Fibroblast of pulmonary artery (primary cell): Measurements from ENCODE around the gene TRIM65.
"Not testable (repeated sequence)": the region's sequence is repeated elsewhere in the genome, so short reads cannot be mapped to it uniquely, and the experiment has no call there.

Experiments
- DNase-seq: peaks from one replicate; pipeline ENCODE4 v3.0.0-alpha.2; 2010; ENCODE audit warnings: low read depth
- H3K4me3 ChIP-seq: replicated peaks from 2 replicates; pipeline ENCODE4 v1.5.1; 2011; ENCODE audit warnings: low read depth, mild to moderate bottlenecking, control low read depth, low read length, moderate library complexity
- TF ChIP-seq, protein P1 (sequence below): IDR thresholded peaks from 2 replicates; pipeline ENCODE4 v1.5.1; 2011; ENCODE audit warnings: mild to moderate bottlenecking, control low read depth, low read length, inconsistent platforms; ENCODE audit errors: missing control alignments

The TRIM65 gene

DNA sequence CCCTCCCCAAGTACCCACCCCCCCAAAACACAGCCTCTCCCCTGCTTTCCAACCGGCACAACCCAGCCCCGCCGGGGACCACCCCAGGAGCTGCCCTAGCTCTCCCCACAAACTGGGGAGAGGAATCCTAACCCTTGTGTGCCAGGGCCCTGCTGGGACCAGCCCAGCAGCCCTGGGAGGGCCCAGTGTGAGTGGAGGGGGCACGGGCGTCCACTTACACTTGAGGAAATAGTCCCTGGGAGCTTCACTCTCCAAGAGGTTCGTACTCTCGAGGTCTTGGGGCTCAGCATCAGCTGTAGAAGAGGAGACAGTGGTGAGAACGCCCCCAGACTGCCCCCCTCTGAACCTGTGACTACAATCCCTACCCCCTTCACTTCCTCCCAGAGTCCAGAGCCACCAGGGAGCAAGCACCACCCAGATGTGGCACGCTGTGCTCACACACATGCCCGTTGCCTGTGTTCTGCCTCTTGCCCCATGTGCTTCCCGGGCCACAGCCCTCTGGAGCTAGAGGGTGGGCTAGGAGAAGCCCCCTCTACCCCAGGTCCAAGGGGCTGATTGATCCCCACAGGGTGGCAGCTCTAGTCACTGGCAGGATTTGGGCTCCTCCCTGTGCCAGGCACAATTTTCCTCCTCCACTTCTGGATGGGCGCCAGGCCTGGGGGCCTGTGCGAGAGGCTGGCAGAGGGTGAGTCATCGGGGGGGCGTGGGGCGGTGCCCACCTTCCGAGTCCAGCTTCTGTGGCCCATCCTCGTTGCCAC, 21.4 kb downstream of the TRIM65 start:
- TF ChIP-seq, protein P1, sequence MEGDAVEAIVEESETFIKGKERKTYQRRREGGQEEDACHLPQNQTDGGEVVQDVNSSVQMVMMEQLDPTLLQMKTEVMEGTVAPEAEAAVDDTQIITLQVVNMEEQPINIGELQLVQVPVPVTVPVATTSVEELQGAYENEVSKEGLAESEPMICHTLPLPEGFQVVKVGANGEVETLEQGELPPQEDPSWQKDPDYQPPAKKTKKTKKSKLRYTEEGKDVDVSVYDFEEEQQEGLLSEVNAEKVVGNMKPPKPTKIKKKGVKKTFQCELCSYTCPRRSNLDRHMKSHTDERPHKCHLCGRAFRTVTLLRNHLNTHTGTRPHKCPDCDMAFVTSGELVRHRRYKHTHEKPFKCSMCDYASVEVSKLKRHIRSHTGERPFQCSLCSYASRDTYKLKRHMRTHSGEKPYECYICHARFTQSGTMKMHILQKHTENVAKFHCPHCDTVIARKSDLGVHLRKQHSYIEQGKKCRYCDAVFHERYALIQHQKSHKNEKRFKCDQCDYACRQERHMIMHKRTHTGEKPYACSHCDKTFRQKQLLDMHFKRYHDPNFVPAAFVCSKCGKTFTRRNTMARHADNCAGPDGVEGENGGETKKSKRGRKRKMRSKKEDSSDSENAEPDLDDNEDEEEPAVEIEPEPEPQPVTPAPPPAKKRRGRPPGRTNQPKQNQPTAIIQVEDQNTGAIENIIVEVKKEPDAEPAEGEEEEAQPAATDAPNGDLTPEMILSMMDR = no peak
- no peak for DNase-seq
- no peak overlapping the region for H3K4me3 ChIP-seq

DNA sequence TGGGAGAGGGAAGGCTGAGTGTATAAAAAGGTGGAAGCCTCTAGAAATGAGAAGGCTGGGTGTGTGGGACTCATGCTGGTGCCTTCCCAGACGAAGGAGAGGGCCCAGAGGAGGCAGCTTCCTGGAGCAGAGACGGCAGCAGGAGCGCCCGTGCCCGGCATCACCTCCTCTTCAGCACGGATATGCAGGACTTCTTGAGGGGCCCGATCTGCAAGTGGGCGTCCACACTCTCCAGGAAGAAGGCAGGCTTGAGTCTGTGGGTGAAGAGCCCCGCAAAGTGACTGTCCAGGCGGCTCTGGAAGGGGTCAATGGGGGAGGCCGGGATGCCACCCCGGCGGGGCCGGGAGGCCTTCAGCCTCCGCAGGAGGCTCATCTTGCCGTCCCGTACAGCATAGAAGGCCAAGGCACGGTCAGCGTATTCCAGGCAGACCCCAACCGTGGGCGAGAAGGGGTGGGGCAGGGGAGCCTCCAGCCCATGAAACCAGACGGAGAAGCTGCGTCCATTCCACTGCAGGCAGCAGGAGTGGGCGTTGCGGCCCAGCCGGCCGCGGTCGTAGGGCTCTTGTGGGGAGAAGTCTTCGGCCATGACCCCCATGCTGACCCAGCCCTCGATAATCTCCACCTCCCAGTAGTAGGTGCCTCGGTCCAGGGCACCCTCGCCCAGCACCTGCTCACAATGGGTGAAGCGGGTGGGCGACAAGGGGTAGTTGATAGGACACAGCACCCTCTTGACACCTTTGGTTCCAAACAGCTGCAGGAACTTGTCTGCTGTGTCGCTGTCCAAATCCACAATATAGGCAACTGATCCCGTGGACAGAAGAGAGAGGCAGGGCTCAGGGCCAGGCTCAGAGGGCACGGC, 22.2 kb downstream of the TRIM65 start:
- no peak for DNase-seq
- no peak overlapping the region for H3K4me3 ChIP-seq
- TF ChIP-seq, protein P1 = no peak

DNA sequence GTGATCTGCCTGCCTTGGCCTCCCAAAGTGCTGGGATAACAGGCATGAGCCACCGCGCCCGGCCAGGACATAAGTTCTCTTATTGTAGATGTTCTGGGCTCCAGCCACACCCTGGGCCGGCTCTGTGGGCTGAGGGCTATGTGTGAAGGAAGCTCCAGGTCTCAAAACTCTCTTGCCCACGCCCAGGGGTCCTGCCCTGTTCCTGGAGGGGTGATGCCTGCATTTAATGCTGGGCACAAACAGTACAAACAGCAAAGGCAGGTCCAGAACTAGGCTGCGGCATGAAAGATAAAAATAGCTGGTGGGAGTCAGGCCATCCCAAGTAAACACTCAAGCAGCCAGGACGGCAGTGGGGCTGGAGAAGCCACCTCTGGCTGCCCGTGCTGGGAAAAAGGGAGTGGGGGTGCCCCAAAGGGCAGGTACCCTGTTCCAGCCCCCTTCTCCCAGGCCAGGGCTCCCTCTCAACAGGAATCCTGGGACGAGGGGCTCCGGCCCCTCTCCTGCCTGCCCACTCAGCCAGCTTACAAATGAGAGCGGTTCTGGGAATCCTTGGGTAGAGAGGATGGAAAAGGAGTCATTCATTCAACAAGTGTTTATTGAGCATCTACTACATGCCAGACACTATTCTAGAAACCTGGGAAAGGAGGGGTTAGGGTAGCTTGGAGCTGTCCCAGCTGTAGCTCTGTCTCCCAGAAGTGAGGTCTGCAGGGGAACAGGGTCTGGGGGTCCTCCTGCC, 23.0 kb downstream of the TRIM65 start:
- TF ChIP-seq, protein P1 = no peak
- H3K4me3 ChIP-seq = no peak overlapping the region
- no peak for DNase-seq

DNA sequence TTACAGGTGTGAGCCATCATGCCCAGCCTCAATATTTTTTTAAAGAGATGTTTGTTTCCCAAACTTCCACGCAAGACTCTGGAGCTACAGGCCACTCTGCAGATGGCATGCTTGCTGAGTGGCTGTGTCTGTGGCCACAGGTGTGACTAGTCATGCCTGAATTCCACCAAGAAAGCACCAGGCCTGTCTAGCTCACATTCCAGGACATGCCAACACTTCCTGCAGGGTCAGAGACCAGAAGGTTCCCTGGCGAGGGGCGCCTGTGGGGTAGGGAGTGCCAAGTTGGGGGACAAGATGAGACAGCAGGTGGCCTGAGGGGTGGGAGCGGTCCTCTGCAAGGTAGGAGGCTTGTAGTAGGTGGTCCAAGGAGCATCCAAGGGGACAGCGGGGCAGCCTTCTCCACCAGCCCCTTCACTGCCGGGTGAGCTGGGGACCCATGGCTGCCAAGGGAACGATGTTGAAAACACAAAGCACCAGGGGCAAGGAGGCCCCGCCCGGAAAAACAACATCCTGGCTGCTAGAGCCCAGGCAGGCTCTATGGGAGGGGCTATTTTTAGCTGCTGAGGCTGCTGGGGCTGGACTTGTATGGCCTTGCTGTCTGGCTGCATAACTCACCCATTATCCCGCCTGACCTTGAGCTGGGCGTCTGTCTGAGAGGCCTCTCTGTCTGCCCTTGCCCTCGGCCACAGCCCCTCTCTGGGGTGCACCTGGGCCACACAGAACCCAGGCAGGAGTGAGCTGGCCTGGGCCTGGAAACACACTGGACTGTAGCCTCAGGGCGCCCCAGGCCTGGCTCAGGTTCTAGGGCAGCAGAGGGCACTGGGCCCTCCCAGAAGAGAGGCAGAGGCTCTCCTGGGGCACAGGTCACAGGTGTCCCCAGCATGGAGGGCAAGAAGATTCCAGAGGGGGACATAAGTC, 24.1 kb downstream of the TRIM65 start:
- TF ChIP-seq, protein P1 = no peak
- DNase-seq = peak; percentile 89
- H3K4me3 ChIP-seq = no peak overlapping the region

DNA sequence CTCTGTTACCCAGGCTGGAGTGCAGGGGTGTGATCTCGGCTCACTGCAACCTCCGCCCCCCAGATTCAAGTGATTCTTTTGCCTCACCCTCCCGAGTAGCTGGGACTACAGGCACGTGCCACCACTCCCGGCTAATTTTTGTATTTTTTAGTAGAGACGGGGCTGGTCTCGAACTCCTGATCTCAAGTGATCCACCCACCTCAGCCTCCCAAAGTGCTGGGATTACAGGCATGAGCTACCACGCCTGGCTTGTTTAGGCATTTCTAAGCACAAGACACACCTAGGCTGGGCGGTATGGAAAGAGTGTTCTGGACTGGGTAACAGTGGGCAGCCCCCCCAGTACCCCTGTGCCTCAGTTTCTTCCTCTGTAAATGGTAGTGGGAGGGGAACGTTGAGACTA, 26.5 kb downstream of the TRIM65 start:
- not testable (repeated sequence) for H3K4me3 ChIP-seq, DNase-seq

DNA sequence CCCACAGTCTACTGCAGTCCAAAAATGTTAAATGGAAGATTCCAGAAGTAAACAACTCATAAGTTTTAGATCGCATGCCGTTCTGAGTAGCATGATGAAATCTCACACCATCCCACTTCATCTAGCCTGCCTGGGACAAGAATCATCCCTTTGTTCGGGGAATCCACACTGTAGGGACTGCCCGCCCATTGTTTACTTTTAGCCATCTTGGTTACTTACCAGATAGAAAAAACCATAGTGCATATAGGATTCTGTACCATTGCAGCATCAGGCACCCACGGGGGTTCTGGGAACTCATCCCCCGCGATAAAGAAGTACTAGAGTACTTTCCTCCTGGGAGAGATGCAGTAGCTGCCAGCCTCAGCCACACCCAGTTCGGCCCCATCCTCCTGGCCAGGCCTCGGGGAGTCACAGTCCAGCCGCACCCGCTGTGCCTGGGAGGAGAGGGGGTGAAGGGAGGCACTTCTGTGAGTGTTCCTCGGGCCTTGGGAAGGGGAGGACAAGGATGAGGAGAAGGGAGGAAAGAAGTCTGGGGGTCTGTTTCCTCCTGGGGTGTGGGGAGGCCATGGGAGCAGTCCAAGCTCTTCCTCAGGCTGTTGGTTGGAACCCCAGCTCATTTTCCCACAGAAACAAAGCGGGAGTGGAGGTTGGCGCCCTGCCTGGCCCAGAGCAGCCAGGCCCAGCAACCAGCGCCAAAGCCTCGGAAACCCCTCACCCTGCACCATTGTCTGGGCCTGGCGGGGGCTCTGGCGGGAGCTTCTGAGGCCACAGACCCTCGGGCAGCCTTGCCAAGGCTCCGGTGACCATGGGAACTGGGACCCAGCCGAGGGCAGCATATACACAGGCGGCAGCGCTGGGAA, 27.2 kb downstream of the TRIM65 start:
- peak; percentile 79 for DNase-seq
- TF ChIP-seq, protein P1 = no peak
- peak overlapping the region; percentile 3 for H3K4me3 ChIP-seq

DNA sequence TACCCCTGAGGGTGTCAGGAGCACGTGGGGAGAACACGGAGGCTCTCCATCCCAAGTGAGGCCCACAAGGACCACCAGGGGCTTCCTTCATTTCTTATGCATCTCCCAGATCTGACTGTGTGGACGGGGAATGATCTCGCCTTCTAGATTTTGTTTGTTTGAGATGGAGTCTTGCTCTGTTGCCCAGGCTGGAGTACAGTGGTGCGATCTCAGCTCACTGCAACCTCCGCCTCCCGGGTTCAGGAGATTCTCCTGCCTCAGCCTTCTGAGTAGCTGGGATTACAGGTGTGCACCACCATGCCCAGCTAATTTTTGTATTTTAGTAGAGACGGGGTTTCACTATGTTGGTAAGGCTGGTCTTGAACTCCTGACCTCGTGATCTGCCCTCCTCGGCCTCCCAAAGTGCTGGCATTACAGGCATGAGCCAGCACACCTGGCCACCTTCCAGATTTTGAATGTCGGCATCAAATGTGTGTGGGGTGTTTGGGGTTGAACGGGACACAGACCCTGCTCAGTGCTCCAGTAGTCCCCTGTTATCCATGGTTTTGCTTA, 27.9 kb downstream of the TRIM65 start:
- DNase-seq, H3K4me3 ChIP-seq: not testable (repeated sequence)

DNA sequence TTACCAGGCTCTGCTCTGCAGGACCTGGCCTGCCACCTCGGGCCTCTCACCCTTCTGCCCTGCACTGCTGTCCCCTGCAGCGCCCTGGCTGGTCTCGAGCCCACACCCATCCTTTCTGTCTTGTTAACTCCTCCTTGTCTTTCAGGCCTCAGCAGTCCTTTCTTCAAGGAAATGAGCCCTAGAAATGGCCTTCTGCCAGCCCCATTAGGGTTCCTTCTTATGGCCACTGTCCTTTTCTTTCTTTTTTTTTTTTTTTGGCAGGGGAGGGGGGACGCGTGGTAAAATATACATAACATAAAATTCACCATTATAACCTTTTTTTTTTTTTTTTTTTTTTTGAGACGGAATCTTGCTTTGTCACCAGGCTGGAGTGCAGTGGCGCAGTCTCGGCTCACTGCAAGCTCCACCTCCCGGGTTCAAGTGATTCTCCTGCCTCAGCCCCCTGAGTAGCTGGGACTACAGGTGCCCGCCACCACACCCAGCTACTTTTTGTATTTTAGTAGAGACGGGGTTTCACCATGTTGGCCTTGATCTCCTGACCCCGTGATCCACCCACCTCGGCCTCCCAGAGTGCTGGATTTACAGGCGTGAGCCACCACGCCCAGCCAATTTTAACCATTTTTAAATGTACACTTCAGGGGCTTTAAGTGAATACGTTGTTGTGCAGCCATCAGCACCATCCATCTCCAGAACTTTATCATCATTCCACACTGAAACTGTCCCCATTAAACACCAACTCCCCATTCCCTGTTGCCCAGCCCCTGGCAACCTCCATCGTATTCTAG, 31.2 kb downstream of the TRIM65 start:
- DNase-seq, H3K4me3 ChIP-seq: not testable (repeated sequence)

DNA sequence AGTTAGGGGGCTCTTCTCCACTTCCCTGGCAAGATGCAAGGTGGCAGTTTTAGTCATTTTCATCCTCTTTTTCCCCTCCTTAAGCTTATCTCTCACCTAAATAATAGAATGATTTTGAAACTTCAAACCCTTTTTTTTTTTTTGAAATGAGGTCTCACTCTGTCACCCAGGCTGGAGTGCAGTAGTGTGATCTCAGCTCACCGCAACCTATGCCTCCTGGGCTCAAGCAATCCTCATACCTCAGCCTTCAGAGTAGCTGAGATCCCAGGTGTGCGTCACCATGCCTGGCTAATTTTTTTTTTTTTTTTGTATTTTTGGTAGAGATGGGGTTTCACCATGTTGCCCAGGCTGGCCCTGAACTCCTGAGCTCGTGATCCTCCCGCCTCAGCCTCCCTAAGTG, 31.9 kb downstream of the TRIM65 start:
- not testable (repeated sequence) for H3K4me3 ChIP-seq, DNase-seq
